GM18508 (cell line): ENCODE results near the gene TAOK1.
"Not testable (repeated sequence)": the region's sequence is repeated elsewhere in the genome, so short reads cannot be mapped to it uniquely, and the experiment has no call there.

ENCODE experiments used
- ATAC-seq: cut with Tn5 transposase; IDR thresholded peaks from one replicate; pipeline ENCODE4 v1.9.1; 2021; ENCODE audit warnings: moderate number of reproducible peaks; ENCODE audit not compliant: insufficient read depth, unreplicated experiment

The TAOK1 gene

DNA sequence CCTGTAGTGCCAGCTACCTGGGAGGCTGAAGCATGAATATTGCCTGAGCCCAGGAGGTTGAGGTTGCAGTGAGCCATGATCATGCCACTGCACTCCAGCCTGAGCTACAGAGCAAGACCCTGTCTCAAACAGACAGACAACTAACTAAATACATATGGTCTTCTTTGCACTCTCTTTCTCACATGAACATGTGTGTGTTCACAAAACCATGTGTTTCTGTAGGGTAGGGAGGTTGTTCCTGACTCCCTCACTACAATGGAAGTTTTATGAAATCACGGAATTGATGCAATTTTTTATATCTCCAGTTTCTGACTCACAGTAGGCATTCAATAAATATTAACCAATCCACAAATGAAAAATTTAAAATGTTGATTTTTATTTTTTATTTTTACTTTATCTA lies 128.2 kb downstream of the TAOK1 start:
- ATAC-seq = no peak

DNA sequence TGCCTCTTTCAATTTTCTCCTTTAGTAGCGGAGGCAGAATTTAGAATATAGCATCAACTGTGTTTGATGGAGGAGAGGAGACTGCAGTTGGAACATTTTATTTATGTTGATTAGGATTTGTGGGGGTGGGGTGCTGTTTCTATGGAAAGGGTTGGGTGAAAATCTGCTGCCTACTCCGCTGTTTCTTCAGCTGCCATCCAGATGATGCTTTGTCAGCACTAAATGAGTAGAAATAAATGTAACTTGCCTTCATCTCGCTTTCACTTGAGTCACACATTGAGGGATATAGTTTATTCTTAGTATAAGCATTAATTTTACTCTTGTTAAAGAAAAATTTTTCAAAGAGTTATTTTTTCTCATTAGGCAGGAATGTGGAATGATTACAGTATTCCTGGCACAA lies 134.5 kb downstream of the TAOK1 start:
- ATAC-seq = no peak

DNA sequence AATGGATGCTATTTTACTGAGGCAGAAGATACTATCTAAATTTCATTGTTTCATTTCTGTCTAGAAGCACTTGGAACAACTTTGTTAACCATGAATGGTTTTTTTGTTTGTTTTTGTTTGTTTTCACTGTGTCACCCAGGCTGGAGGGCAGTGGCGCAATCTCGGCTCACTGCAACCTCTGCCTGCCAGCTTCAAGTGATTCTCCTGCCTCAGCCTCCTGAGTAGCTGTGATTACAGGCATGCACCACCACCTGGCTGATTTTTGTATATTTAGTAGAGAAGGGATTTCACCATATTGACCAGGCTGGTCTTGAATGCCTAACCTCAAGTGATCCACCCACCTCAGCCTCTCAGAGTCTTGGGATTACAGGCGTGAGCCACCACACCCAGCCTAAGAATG lies 136.2 kb downstream of the TAOK1 start:
- ATAC-seq = no peak

DNA sequence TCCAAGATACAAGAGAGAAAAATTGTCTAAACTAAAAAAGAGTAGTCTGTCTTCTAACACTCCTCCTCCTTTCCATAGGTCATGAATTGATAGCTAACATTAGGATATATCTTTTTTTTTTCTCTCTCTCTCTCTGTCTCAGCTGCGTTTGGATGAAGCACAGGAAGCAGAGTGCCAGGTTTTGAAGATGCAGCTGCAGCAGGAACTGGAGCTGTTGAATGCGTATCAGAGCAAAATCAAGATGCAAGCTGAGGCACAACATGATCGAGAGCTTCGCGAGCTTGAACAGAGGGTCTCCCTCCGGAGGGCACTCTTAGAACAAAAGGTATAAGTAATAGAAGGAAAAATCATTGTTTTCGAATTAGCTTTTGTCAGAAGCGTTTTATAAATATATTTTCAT lies 143.8 kb downstream of the TAOK1 start:
- no peak for ATAC-seq

DNA sequence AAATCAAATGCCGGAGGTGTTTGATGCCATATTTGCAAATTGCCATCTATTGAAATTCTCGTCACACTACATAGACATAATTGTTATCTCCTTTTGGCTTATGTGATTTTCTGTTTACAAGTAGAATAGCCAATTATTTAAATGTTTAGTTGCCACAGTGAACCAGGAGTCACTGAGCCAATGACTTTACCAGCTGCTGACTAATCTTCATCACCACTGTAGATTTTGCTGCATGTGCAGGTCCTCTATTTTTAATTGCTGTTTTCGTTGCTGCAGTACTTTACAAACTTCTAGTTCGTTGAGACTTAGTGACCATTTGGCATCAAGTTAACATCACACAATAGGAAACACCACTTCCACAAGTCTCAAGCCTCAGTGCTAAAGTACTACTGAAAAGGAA lies 153.9 kb downstream of the TAOK1 start:
- ATAC-seq = no peak

DNA sequence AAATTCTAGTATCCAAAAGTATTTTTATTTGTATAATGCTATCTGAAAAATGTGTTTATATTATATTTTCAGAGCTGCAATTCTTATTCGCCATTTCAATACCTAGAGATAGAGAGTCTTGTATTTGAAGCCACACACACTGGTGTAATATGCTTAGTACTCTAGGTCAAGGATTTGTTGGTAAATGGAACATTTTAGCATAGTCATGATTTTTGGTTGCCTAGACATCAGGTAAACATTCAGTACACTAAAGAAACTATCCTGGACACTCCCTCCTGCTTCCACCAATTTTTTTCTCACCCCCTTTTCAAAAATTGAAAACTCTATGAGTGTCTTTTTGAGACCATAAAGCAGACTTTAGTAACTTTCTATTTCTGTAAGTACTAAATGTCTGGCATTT lies 155.9 kb downstream of the TAOK1 start:
- ATAC-seq = no peak

DNA sequence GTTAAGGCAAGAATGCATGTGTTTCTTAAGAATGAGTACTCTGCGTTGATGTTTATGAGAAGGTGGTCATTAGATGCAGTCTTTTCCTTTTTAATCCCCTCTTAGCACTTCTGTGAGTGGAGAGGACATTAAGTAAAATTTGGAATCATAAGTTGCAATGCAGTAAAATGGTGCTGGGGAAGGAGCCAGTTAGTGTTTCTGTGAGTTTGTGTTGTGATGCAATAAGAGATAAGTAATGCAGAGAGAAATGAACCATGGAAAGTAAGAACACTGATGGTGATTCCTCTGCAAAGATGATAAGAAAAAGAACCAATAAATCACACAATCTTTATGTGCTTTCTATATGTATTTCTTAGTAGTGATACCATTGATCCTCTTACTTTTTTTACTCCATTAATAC lies 156.7 kb downstream of the TAOK1 start:
- no peak for ATAC-seq

DNA sequence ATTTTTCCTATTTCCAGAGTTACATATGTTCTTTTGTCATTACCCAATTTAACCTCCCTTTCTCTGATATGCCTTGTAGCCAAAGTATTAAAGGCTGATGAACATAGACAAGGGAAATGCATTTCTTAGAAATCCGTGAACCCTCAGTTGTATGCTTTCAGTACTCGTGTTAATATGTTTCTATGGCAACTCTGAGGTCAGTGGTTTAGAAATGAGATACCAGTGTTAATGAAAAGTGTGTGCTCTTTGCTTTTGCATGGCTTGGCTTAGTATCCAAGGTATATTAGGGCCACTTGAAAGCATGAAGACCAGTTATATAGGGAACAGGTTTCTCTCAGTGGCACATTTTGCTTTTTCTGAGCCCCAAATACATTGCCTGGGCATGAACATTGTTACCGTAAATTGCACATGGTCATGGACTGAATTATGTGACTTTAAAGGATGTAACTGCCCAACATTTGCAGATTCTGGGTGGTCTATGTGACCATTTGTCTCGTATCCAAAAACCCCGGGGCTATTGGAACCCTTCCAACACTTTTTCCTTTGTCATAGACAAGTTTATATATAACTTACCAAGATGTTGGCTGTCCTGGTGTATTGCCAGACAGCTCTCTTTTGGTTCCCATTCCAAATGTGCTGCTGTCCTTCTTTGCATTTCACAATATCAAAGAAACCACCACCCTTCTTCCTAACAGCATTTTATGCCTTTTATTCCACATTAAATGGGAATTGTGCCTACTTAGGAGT lies 159.2 kb downstream of the TAOK1 start:
- ATAC-seq = no peak

DNA sequence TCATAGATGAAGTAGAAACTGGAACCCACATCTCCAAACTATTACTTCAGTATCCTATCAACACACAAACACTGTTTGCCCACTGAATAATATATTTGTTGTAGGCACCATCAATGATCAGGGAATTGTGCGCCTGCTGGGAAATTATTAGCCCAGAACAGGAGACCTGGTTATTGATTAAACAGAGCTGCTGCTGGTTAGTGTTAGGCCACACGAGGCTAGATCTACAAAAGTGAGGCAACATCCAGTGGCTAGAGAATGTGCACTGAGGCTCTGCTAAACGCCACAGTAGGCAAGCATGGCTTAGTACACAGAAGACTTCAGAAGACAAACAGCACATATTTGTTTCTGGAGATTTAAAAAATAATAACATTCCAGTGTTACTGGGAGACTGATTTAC lies 165.7 kb downstream of the TAOK1 start:
- ATAC-seq = no peak

DNA sequence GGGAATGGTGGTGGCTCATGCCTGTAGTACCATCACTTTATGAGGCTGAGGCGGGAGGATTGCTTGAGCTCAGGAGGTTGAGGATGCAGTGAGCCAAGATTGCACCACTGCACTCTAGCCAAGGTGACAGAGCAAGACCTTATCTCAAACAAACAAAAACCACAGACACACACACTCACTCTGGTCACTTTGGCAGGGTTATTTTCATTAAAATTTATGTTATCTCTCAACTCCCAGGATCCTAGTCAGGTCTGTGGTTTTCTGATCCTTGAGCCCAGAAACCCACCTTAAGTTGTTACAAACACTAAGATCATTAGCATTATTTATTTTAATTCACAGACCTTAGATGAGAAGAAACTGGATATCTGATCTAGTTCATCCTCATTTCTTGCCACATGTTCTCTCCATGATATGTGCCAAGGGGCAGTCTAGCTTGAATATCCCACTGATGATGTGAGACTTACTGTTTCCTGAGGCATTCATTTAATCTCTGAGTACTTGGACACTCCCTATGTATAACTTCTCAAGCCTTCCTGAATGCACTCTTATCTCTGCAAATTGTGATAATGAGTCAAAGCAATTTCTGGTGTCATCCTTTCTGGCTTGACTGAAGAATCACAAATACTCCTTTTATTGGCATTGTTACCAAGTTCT lies 167.0 kb downstream of the TAOK1 start:
- no peak for ATAC-seq

DNA sequence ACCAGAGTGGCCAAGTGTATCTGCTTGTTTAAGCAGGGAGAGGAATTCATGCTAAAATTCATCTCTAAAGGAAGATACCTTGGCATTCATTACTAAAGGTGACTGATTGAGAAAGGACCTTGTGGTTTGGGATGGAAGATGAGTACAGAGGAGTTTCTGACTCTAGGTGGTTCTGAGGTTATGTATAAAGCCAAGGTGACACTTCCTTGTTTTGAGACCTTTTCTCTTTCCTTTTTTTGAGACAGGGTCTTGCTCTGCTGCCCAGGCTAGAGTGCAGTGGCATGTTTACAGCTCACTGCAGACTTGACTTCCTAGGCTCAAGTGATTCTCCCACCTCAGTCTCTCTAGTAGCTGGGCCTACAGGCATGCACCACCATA lies 167.6 kb downstream of the TAOK1 start:
- no peak for ATAC-seq

DNA sequence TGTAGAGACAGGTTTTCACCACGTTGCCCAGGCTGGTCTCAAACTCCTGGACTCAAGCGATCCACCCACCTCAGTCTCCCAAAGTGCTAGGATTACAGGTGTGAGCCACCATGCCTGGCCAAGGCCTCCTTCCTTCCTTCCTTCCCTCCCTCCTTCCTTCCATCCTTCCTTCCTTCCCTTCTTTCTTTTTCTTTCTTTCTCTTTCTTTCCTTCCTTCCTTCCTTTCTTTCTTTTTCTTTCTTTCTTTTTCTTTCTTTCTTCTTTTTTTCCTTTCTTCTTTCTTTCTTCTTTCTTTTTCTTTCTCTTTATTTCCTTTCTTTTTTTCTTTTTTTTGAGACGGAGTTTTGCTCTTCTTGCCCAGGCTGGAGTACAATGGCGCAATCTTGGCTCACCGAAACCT lies 168.0 kb downstream of the TAOK1 start:
- ATAC-seq = not testable (repeated sequence)

DNA sequence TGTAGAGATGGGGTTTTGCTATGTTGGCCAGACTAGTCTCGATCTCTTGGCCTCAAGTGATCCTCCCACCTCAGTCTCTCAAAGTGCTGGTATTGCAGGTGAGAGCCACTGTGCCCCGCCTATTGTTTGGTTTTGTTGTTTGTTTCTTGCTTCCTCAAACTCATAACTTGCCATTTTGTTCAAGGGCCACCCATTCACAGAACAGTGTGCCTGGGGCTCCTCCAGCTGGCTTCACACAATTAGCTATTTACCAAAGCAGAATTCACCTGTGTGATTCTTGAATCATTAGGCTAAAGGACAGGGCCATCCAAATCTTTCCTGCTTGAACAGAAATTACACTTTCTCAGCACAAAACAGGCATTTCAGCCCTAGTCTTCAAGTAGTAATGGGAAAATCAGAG lies 169.5 kb downstream of the TAOK1 start:
- no peak for ATAC-seq

DNA sequence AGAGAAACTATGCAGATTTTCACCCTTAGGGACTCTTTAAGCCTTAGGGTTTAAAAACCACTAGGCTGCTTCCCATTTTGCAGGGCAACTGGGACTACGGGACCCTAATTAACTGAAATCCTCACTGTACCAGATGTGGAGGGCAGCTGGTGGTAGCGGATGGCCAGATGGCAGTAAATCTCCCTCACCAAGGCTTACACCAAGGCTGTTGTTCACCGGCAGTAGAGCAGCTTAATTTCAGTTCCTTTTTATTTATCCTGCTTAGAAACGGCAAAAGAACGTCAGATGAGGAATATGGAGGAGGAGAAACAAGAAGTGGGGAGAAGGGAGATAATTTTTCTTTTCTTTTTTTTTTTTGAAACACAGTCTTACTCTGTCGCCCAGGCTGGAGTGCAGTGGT lies 170.2 kb downstream of the TAOK1 start:
- ATAC-seq = no peak

DNA sequence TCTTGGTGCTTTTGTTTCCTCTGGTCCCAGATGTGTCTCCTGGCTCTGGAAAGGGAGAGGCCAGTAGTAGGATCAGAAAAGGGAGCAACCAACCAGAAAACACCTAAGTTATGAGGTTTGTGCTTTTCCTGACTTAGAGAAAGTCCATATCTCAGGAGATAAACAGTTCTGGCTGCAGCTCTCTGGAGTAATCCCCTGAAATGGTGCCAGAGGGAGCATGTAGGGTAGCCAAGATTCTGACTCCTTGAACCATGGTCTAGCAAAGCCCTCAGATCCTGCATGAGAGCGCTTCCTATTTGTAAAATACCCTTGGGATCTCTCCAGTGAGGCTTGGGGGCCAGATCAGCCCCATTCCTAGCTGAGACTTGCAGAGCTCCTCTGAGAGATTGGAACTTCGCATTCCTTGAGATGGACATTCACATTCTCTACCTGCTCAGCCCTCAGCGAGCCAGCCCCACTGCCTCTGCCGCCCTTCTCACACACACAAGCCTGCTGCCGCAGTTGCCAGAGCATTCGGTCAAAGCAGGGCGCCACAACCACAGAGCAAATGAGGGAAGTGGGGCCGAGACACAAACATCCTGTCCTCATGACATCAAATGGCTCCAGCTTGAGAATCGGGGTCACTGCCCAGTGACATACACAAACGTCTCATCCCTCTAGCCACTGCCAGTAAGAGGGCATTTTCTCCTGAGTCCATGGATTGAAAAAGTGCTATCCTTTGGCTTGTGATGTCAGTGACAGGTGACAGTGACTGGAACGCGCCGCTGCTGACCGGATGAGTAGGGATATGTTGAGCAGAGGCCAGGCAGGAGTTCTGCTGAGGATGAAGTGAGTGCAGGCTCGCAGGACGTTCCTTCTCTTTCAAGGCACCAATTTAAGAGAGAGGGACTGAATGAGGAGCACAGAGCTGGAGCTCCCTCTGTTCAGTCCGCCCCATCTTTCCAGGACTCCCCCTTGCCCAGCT lies 171.7 kb downstream of the TAOK1 start:
- ATAC-seq = no peak

DNA sequence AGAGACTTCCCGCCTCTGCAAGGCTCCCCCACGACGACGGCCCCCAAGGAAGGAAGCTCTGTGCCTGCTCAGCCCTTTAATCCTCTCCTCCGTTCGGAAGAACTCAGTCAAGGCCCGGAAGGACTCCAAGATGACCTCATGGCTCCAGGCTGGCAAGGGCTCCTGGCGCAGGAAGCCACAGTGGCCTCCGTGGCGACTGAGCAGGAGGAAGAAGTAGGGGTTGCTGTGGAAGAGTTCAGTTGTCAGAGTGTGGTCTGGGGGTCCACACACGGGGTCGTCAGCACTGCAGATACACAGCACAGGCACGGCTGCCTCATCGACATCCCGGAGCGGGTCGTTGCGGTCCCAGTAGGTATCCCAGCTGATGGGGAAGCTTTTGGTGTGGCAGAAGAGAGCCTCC lies 172.5 kb downstream of the TAOK1 start:
- ATAC-seq = no peak

DNA sequence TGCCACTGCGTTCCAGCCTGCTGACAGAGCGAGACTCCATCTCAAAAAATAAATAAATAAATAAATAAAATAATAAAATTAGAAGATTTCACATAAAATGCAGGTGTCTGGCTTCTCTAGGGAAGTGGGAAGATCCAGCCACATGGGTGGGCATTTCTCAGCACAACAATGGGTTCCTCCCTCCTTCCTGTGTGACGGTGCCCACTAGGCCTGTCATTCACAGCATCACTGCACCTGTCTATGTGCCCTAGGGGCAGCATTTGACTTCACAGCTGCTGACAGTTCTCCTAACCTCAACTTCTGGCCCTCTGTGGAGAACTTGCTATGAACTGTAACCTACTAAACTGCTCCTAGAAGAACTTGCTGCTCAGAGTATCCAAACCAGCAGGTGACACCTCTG lies 173.7 kb downstream of the TAOK1 start:
- ATAC-seq = no peak

DNA sequence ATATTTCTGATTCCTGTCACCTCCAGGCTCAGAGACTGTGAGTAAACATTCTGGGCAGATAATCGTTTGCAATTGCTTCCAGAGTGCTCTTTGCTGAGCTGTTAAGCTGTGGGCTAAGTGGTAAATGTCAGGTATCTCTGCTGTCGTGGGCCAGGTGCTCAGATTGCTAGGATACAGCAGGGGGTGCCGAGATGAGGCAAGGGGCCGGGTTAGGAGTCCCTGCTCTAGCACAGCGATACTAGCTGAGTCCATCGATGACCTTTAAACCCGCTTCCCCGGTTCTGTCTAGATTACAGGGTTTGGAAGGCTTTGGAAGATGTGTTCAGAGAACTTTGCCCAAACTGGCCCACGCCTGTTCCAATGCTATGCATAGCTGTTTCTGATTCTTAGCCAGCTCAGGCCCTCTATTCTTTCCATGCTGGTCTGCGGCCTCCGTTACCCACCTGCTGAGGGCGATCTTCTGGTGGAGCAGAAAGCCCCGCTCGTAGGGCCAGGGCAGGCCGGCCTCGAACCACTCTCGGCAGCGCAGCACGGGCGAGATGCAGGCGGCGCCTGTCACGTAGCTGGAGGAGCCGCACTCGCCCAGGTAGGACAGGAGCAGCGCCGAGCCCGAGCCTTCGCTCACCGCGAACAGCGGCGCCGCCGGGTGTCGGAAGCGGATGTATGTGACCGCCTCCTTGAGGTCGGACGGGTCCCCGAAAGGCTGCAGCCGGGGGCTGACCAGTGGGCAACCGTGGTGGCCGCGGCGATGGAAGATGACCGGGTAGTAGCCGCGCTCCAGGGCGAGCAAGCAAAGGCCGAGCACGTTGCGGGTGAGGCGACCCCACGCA lies 175.7 kb downstream of the TAOK1 start:
- ATAC-seq = no peak

DNA sequence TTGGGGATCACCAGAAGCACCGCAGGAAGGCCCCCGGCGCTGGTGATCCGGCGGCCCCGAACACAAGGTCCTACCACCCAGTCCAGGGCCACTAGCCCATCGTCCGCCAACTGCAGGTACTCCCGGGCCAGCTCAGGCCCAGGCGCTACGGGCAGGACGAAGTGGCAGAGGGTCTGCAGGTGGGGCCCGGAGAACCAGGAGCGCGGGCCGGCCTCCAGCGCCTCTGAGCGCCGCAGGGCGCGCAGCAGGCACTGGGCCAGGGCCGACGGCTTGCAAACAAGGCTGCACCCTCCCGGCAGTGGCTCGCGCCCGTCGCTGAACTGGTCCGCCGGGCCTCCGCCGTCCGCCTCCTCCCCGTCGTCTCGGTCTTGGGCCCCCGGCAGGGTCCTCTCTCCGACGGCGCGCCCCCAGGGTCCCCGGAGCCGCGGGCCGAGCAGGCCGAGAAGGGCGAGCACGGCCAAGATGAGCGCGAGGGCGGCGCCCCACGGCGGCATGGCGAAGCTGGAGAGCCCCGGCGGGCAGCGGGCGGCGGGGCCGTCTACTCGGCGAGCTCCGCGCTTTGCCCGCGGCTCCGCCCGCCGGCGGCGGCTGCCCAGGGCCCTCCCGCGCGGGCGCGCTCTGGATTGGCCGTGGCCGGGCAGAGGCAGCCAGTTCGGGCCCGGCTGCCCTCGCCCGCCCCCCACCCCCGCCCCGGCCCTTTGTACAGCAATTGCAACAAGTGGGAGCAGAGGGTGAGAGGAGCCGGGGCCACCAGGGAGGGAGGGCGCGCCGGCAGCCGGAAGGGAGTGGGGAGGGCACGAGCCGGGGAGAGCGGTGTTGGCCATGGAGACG lies 176.5 kb downstream of the TAOK1 start, which contains the start of gene ABHD15:
Gene ABHD15 (minus strand): TSS at position 565 of the 831 bp plus-strand sequence. CDS start 71 bp downstream, at position 494.
- ATAC-seq = no peak

DNA sequence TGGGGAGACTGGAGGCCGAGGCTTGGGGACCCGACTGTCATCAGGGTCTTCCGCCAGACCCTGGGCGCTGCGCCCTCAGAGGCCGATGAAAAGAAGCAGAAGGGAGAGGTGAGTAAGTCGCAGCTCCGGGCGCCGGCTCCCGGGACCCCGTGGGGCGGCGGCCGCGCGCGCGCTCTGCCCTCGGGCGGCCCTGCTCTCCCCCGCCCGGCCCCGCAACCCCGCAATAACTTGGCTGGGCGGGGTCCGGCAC lies 177.1 kb downstream of the TAOK1 start:
- ATAC-seq = no peak
